ENCODE data around the gene TOMT.

TOMT gene

DNA sequence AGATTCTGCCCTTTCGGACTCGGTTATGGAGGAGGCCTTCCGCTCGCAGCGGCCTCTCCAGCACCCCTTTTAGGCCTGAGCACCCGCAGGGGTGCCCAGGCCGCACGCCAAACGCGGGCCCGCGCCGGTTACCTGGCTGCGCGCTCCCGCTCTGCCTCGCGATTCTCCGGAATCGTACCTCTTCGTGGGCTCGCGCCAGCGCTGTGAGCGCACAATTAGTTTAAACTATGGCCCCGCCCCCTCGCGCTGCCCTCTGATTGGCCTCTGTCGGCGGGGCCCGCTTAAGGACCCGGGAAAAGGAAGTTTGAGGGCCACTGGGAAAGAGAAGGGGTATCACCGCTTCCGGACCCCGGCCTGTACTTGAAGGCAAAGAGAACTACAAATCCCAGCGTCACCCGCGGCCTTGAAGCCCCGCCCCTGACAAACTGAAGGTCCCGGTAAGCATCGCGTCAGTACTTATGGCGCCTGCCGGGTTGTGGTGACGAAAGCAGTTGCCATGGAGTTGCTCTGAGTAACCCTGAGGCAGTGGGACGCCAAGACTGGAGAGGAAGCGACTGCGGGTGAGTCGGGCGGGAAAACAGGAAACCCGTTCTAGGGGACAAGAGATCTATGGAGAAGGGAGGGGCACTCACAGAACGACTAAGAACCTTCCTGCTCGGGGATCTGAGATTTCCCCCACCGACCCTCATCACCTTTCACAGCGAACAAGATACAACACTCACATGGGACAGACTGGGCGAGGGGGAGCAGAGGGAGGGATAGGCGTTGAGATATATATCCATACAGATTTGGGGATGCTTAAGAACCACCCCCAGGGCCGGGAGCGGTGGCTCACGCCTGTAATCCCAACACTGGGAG lies 25.2 kb upstream of the TOMT start, which contains the start of the genes LRRC51 and NUMA1:
Gene LRRC51 (plus strand): TSS at position 525 of the 858 bp plus-strand sequence. CDS start 8,234 bp downstream, outside the sequence.
Gene NUMA1 (minus strand): TSS at position 217 of the 858 bp plus-strand sequence. CDS start 44,599 bp downstream, outside the sequence.
- peak; percentile 99 for DNase-seq (ENCODE audit: low spot score)
- H3K4me3 ChIP-seq (ENCODE audit: severe bottlenecking): peak within 1 kb of the TSS; percentile 56
- peaks cover 25% of the 10 kb centered on the region for H3K4me1 ChIP-seq (ENCODE audit: insufficient read depth, poor library complexity, severe bottlenecking)

GRCh38 chr11:72081184-72081644 lies 24.5 kb upstream of the TOMT start:
- H3K36me3 ChIP-seq (ENCODE audit: low read depth): peaks cover 10% of the 10 kb centered on the region
- H3K27ac ChIP-seq (ENCODE audit: poor library complexity, severe bottlenecking): peak overlapping the region; percentile 68
- no peak for ATAC-seq (ENCODE audit: low read depth)
- no peaks in the 10 kb centered on the region for H3K9me3 ChIP-seq (ENCODE audit: severe bottlenecking)
- H3K4me3 ChIP-seq (ENCODE audit: severe bottlenecking): peak overlapping the region; percentile 56
- DNase-seq (ENCODE audit: low spot score): no peak
- no peaks in the 10 kb centered on the region for H3K27me3 ChIP-seq (ENCODE audit: insufficient read depth, poor library complexity, severe bottlenecking)
- peaks cover 25% of the 10 kb centered on the region for H3K4me1 ChIP-seq (ENCODE audit: insufficient read depth, poor library complexity, severe bottlenecking)
- TF ChIP-seq, protein P1, sequence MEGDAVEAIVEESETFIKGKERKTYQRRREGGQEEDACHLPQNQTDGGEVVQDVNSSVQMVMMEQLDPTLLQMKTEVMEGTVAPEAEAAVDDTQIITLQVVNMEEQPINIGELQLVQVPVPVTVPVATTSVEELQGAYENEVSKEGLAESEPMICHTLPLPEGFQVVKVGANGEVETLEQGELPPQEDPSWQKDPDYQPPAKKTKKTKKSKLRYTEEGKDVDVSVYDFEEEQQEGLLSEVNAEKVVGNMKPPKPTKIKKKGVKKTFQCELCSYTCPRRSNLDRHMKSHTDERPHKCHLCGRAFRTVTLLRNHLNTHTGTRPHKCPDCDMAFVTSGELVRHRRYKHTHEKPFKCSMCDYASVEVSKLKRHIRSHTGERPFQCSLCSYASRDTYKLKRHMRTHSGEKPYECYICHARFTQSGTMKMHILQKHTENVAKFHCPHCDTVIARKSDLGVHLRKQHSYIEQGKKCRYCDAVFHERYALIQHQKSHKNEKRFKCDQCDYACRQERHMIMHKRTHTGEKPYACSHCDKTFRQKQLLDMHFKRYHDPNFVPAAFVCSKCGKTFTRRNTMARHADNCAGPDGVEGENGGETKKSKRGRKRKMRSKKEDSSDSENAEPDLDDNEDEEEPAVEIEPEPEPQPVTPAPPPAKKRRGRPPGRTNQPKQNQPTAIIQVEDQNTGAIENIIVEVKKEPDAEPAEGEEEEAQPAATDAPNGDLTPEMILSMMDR (IDR thresholded peaks at IDR 0.05; ENCODE audit: poor library complexity, severe bottlenecking): no peak

More for the DNA sequence above, 25.2 kb upstream of the TOMT start, which contains the start of the genes LRRC51 and NUMA1:
- TF ChIP-seq, protein P1 (IDR thresholded peaks at IDR 0.05; ENCODE audit: poor library complexity, severe bottlenecking): no peak
- Histone ChIP-seq H3K27me3 (ENCODE audit: insufficient read depth, poor library complexity, severe bottlenecking) (no peaks in the 10 kb centered on the region), H3K36me3 (ENCODE audit: low read depth) (peaks cover 17% of the 10 kb centered on the region), H3K27ac (ENCODE audit: poor library complexity, severe bottlenecking) (peak within 1 kb of the TSS; percentile 68), H3K9me3 (ENCODE audit: severe bottlenecking) (no peaks in the 10 kb centered on the region)
- ATAC-seq (ENCODE audit: low read depth): peak; percentile 93

- H3K4me1 ChIP-seq (ENCODE audit: insufficient read depth, poor library complexity, severe bottlenecking): peaks cover 25% of the 10 kb centered on the region
- H3K27ac ChIP-seq (ENCODE audit: poor library complexity, severe bottlenecking): peak overlapping the region; percentile 68
These were observed 23.8 kb upstream of the TOMT start for GRCh38 chr11:72081821-72082453.

GRCh38 chr11:72083414-72083813 lies 22.3 kb upstream of the TOMT start:
- H3K4me1 ChIP-seq (ENCODE audit: insufficient read depth, poor library complexity, severe bottlenecking): peaks cover 19% of the 10 kb centered on the region
- H3K9me3 ChIP-seq (ENCODE audit: severe bottlenecking): no peaks in the 10 kb centered on the region
- no peak overlapping the region for H3K4me3 ChIP-seq (ENCODE audit: severe bottlenecking)
- DNase-seq (ENCODE audit: low spot score) (no peak), ATAC-seq (ENCODE audit: low read depth) (no peak)
- peak overlapping the region; percentile 65 for H3K27ac ChIP-seq (ENCODE audit: poor library complexity, severe bottlenecking)
- no peaks in the 10 kb centered on the region for H3K27me3 ChIP-seq (ENCODE audit: insufficient read depth, poor library complexity, severe bottlenecking)
- 0 out of 2 replicates have a peak, but pooled peaks cover 3% of the 10 kb centered on the region for H3K36me3 ChIP-seq (ENCODE audit: low read depth)
- TF ChIP-seq, protein P1 (IDR thresholded peaks at IDR 0.05; ENCODE audit: poor library complexity, severe bottlenecking): no peak

More at GRCh38 chr11:72081821-72082453, 23.8 kb upstream of the TOMT start:
- H3K4me3 ChIP-seq (ENCODE audit: severe bottlenecking): no peak overlapping the region
- H3K27me3 ChIP-seq (ENCODE audit: insufficient read depth, poor library complexity, severe bottlenecking): no peaks in the 10 kb centered on the region
- ATAC-seq (ENCODE audit: low read depth): no peak
- DNase-seq (ENCODE audit: low spot score): no peak
- TF ChIP-seq, protein P1 (IDR thresholded peaks at IDR 0.05; ENCODE audit: poor library complexity, severe bottlenecking): no peak
- no peaks in the 10 kb centered on the region for H3K9me3 ChIP-seq (ENCODE audit: severe bottlenecking)
- peaks cover 5% of the 10 kb centered on the region; the same call in 1 of the 2 replicates for H3K36me3 ChIP-seq (ENCODE audit: low read depth)
